ENCODE measurements around the gene SLC6A20.

GRCh38 chr3:45777746-45778386 is 18.5 kb downstream of the SLC6A20 start:
- TF ChIP-seq CTCF (conservative IDR thresholded peaks at IDR 0.05 in 1 of 2, IDR thresholded peaks at IDR 0.05 in 1 of 2; ENCODE audit: extremely low read depth in 1 of 2, insufficient read depth in 1 of 2, low read depth in 1 of 2, low read length in 2 of 2) (no peak), EZH2 (IDR thresholded peaks at IDR 0.05; ENCODE audit: borderline replicate concordance, low read length) (no peak)
